Mucosa of descending colon (tissue), 3 donors: ENCODE data around the gene APRT. TPM values are rescaled to one million over a fixed set of nuclear protein-coding genes. Genes with fewer than 3 reads are reported as not detected.
A peak's percentile ranks its signal among the peaks of the same experiment; 100 is the strongest.

Experiments
- ATAC-seq: fragments of 200-7000 bp; cut with Tn5 transposase; one replicate; pipeline ENCODE4 v1.9.1; 2020; ENCODE audit warnings: mild to moderate bottlenecking, moderate library complexity
- DNase-seq, 3 donors: peaks; one replicate each; pipeline ENCODE4 v3.0.0-alpha.2; 2020
- H3K36me3 ChIP-seq: fragments of 200-600 bp; one replicate; pipeline ENCODE4 v1.8.0; 2021; ENCODE audit warnings: low read depth, mild to moderate bottlenecking
- H3K4me1 ChIP-seq: fragments of 200-600 bp; one replicate; pipeline ENCODE4 v1.8.0; 2021; ENCODE audit warnings: low read depth, mild to moderate bottlenecking
- H3K4me3 ChIP-seq: fragments of 200-600 bp; one replicate; pipeline ENCODE4 v1.8.0; 2021; ENCODE audit warnings: mild to moderate bottlenecking
- H3K9me3 ChIP-seq: fragments of 200-600 bp; one replicate; pipeline ENCODE4 v1.8.0; 2021; ENCODE audit warnings: mild to moderate bottlenecking
- CTCF ChIP-seq: fragments of 200-600 bp; IDR thresholded peaks from one replicate; pipeline ENCODE4 v1.8.0; 2022; ENCODE audit warnings: antibody characterized with exemption, mild to moderate bottlenecking
- intact Hi-C, 2 donors: fragments of 100-400 bp; cut with DNase I in 1 of 2; cut with micrococcal nuclease in 1 of 2; formaldehyde crosslinking; loops; one replicate each; pipeline versions ENCODE4 v1.11.0 to v1.11.1; 2022; cut with DNase I, micrococcal nuclease
- total RNA-seq, 3 donors: library from RNA; stranded (reverse); fragmentation: NEBNext Ultra II Directional in 2 of 3; extraction: Animal tissue kit (Norgen Biotek cat#: 25700) in 2 of 3; gene quantifications; one replicate each; pipeline versions ENCODE4 v1.2.1 to v1.2.4, GENCODE V29; 2021 to 2023
- donor health status: DM: no; HTN: no; CAD: no; lungs with moderate emphysema.
- donor health status: DM: no; HTN: no; CAD: no.
- donor health status: DM: no; HTN: yes; CAD: no.

Gene APRT
- total RNA-seq, 3 donors from 2014 or later, result 76.5 to 185 (median 113) TPM

- Histone ChIP-seq H3K4me3 (no peak overlapping the region), H3K9me3 (no peaks in the 10 kb centered on the region), H3K36me3 (no peaks in the 10 kb centered on the region), H3K4me1 (no peaks in the 10 kb centered on the region)
- intact Hi-C loops, result no loop called here
- TF ChIP-seq CTCF, result no peak
- DNase-seq (no peak), ATAC-seq (no peak)
These were observed 21.4 kb upstream of the APRT start for GRCh38 chr16:88833086-88833485.

- ATAC-seq (no peak), DNase-seq (no peak)
- Histone ChIP-seq H3K9me3 (no peaks in the 10 kb centered on the region), H3K4me1 (peaks cover 3% of the 10 kb centered on the region), H3K4me3 (no peak overlapping the region), H3K36me3 (no peaks in the 10 kb centered on the region)
- no peak for TF ChIP-seq CTCF
- intact Hi-C loops, result no loop called here
These were observed 20.1 kb upstream of the APRT start for GRCh38 chr16:88831838-88832237.

GRCh38 chr16:88830783-88831182 lies 19.1 kb upstream of the APRT start:
- Histone ChIP-seq H3K9me3 (no peaks in the 10 kb centered on the region), H3K4me1 (peaks cover 10% of the 10 kb centered on the region), H3K36me3 (no peaks in the 10 kb centered on the region), H3K4me3 (no peak overlapping the region)
- intact Hi-C loops, result no loop called here
- no peak for TF ChIP-seq CTCF
- no peak for ATAC-seq
- no peak for DNase-seq

- H3K9me3 ChIP-seq, result no peaks in the 10 kb centered on the region
- intact Hi-C loops, result no loop called here
- DNase-seq, result peak in 1 of 3 donors; percentile 50
- H3K4me1 ChIP-seq, result peaks cover 10% of the 10 kb centered on the region
- H3K4me3 ChIP-seq, result no peak overlapping the region
- no peak for TF ChIP-seq CTCF
- no peak for ATAC-seq
- H3K36me3 ChIP-seq, result no peaks in the 10 kb centered on the region
These were observed 18.5 kb upstream of the APRT start for GRCh38 chr16:88830258-88830657.

- Histone ChIP-seq H3K36me3 (no peaks in the 10 kb centered on the region), H3K4me3 (no peak overlapping the region), H3K9me3 (no peaks in the 10 kb centered on the region), H3K4me1 (peaks cover 10% of the 10 kb centered on the region)
- ATAC-seq, result no peak
- no peak for DNase-seq
- intact Hi-C loops, result no loop called here
- TF ChIP-seq CTCF, result no peak
These were observed 17.0 kb upstream of the APRT start for GRCh38 chr16:88828711-88829110.

GRCh38 chr16:88827727-88828126 lies 16.0 kb upstream of the APRT start:
- Histone ChIP-seq H3K4me3 (no peak overlapping the region), H3K36me3 (no peaks in the 10 kb centered on the region), H3K9me3 (no peaks in the 10 kb centered on the region), H3K4me1 (peaks cover 10% of the 10 kb centered on the region)
- DNase-seq (no peak), ATAC-seq (no peak)
- no peak for TF ChIP-seq CTCF
- intact Hi-C loops, result no loop called here
